Keratinocyte (primary cell): ENCODE results near the gene UBXN11. TPM values are rescaled to one million over a fixed set of nuclear protein-coding genes. Genes with fewer than 3 reads are reported as not detected.

Experiments
- DNase-seq: peaks from one replicate; pipeline ENCODE4 v3.0.0-alpha.2; 2011; ENCODE audit warnings: low read depth, missing footprints, low spot score
- FAIRE-seq: peaks from 2 replicates; lab custom pipeline; 2011; peaks lifted over from hg19 to GRCh38; lab: Jason Lieb, UNC
- H2AFZ ChIP-seq: 2 replicates; pipeline ENCODE4 v1.6.0; 2012; ENCODE audit warnings: low read length, control low read depth, inconsistent platforms; ENCODE audit not compliant: control insufficient read depth
- H3K27ac ChIP-seq: 2 replicates; pipeline ENCODE4 v1.5.1; 2011; ENCODE audit warnings: low read length; ENCODE audit not compliant: control insufficient read depth, insufficient read depth
- H3K27me3 ChIP-seq: 3 replicates; pipeline ENCODE4 v1.6.0; 2011; ENCODE audit warnings: low read length; ENCODE audit not compliant: control insufficient read depth, insufficient read depth; ENCODE audit errors: extremely low read depth
- H3K36me3 ChIP-seq, 2 experiments: 2 replicates in 1 of 2; 3 replicates in 1 of 2; pipeline ENCODE4 v1.5.1; 2011; ENCODE audit warnings: low read length in 2 of 2, mild to moderate bottlenecking in 1 of 2; ENCODE audit not compliant: control insufficient read depth in 2 of 2, insufficient read depth in 2 of 2; ENCODE audit errors: extremely low read depth in 1 of 2
- H3K4me1 ChIP-seq: 3 replicates; pipeline ENCODE4 v1.5.1; 2011; ENCODE audit warnings: low read length; ENCODE audit not compliant: control insufficient read depth, insufficient read depth; ENCODE audit errors: extremely low read depth
- H3K4me2 ChIP-seq: 3 replicates; pipeline ENCODE4 v1.6.0; 2011; ENCODE audit warnings: low read depth, low read length; ENCODE audit not compliant: control insufficient read depth, insufficient read depth; ENCODE audit errors: extremely low read depth
- H3K4me3 ChIP-seq, 3 experiments: fragments of 200-600 bp in 1 of 3; sonication (generic) in 1 of 3; 2 replicates in 2 of 3; 3 replicates in 1 of 3; pipeline ENCODE4 v1.5.1; 2011 to 2016; ENCODE audit warnings: low read length in 3 of 3, mild to moderate bottlenecking in 3 of 3, control low read depth in 2 of 3, inconsistent platforms in 1 of 3, low read depth in 1 of 3, mixed read lengths in 1 of 3, mixed run types in 1 of 3, moderate library complexity in 1 of 3; ENCODE audit not compliant: control insufficient read depth in 2 of 3, insufficient read depth in 2 of 3; ENCODE audit errors: extremely low read depth in 1 of 3
- H3K79me2 ChIP-seq: 2 replicates; pipeline ENCODE4 v1.6.0; 2012; ENCODE audit warnings: low read length; ENCODE audit not compliant: control insufficient read depth, insufficient read depth
- H3K9ac ChIP-seq: 3 replicates; pipeline ENCODE4 v1.6.0; 2011; ENCODE audit warnings: low read length; ENCODE audit not compliant: control insufficient read depth, insufficient read depth; ENCODE audit errors: extremely low read depth
- H3K9me1 ChIP-seq: 3 replicates; pipeline ENCODE4 v1.6.0; 2011; ENCODE audit warnings: low read length; ENCODE audit not compliant: control insufficient read depth, insufficient read depth; ENCODE audit errors: extremely low read depth
- H3K9me3 ChIP-seq: 2 replicates; pipeline ENCODE4 v1.5.1; 2012; ENCODE audit warnings: low read depth, low read length; ENCODE audit not compliant: control insufficient read depth
- H4K20me1 ChIP-seq: 3 replicates; pipeline ENCODE4 v1.6.0; 2011; ENCODE audit warnings: low read length; ENCODE audit not compliant: control insufficient read depth, insufficient read depth; ENCODE audit errors: extremely low read depth
- CTCF ChIP-seq, 3 experiments: IDR thresholded peaks in 1 of 3; conservative IDR thresholded peaks in 1 of 3; optimal IDR thresholded peaks in 1 of 3; 2 replicates in 2 of 3; 3 replicates in 1 of 3; pipeline versions ENCODE3 to v1.5.1; 2011; ENCODE audit warnings: low read length in 3 of 3, mild to moderate bottlenecking in 3 of 3, moderate library complexity in 2 of 3, control low read depth in 1 of 3, inconsistent platforms in 1 of 3; ENCODE audit not compliant: insufficient read depth in 2 of 3; ENCODE audit errors: extremely low read depth in 1 of 3
- EZH2 ChIP-seq: IDR thresholded peaks from one replicate; pipeline ENCODE4 v1.6.1; 2012; ENCODE audit warnings: inconsistent platforms, mild to moderate bottlenecking, low read length, moderate library complexity
- dilution Hi-C: fragments of 300-500 bp; cut with MboI; formaldehyde crosslinking; loops from one replicate; pipeline ENCODE4 v1.7.0; 2020; ENCODE audit warnings: low sequenced_read_pairs; ENCODE audit not compliant: extremely low pct_ligation_motif_present
- polyA plus RNA-seq, 5 experiments: library from polyadenylated mRNA; depleted of rRNA in 3 of 5; stranded (reverse) in 3 of 5; stranded (forward) in 1 of 5; unstranded in 1 of 5; fragments of >200 nt; gene quantifications; 1 replicate in 1 of 5; 2 replicates in 3 of 5; 3 replicates in 1 of 5; pipeline versions ENCODE4 v1.2.1 to v1.2.3, GENCODE V29; 2011 to 2012; ENCODE audit warnings: missing spikeins in 2 of 5, low read depth in 1 of 5, low replicate concordance in 1 of 5

The UBXN11 gene
- polyA plus RNA-seq, 1 donor (not counting 4 experiments of a cell fraction or from before 2014, with no cell fraction given), result 6.6 TPM

GRCh38 chr1:26257222-26257621, 49.2 kb downstream of the UBXN11 start:
- no peak for DNase-seq
- Histone ChIP-seq H3K9ac (no peak overlapping the region), H3K27ac (no peak overlapping the region), H3K4me1 (no peaks in the 10 kb centered on the region), H3K36me3 (peaks cover 20 to 21% of the 10 kb centered on the region in 2 experiments), H2AFZ (no peak overlapping the region), H3K79me2 (peaks cover 7% of the 10 kb centered on the region), H3K9me3 (no peaks in the 10 kb centered on the region), H3K27me3 (no peaks in the 10 kb centered on the region), H3K4me3 (no peak overlapping the region), H3K4me2 (no peak overlapping the region), H4K20me1 (no peaks in the 10 kb centered on the region), H3K9me1 (no peaks in the 10 kb centered on the region)
- FAIRE-seq, result peak; percentile 13
- dilution Hi-C loops, result no loop called here
- TF ChIP-seq EZH2 (no peak), CTCF (optimal IDR thresholded peaks at IDR 0.05 in 1 of 3, IDR thresholded peaks at IDR 0.05 in 1 of 3, conservative IDR thresholded peaks at IDR 0.05 in 1 of 3; ENCODE audit: extremely low read depth in 1 of 3, insufficient read depth in 2 of 3, low read length in 3 of 3) (no peak)

- Histone ChIP-seq H3K27me3 (no peaks in the 10 kb centered on the region), H4K20me1 (no peaks in the 10 kb centered on the region), H3K4me3 (no peak overlapping the region), H3K9ac (no peak overlapping the region), H3K27ac (no peak overlapping the region), H3K4me1 (no peaks in the 10 kb centered on the region), H3K9me3 (no peaks in the 10 kb centered on the region), H2AFZ (no peak overlapping the region), H3K4me2 (no peak overlapping the region), H3K79me2 (peaks cover 9% of the 10 kb centered on the region), H3K9me1 (peaks cover 1% of the 10 kb centered on the region), H3K36me3 (peaks cover 15 to 16% of the 10 kb centered on the region in 2 experiments)
- TF ChIP-seq EZH2 (no peak), CTCF (optimal IDR thresholded peaks at IDR 0.05 in 1 of 3, IDR thresholded peaks at IDR 0.05 in 1 of 3, conservative IDR thresholded peaks at IDR 0.05 in 1 of 3; ENCODE audit: extremely low read depth in 1 of 3, insufficient read depth in 2 of 3, low read length in 3 of 3) (no peak)
- no peak for DNase-seq
- FAIRE-seq, result no peak
- dilution Hi-C loops, result no loop called here
Measured at GRCh38 chr1:26254404-26254803, 52.0 kb downstream of the UBXN11 start.
